ENCODE results near the gene HYAL1.

Gene HYAL1

GRCh38 chr3:50341537-50341936 is 38.2 kb upstream of the HYAL1 start:
- H3K79me2 ChIP-seq (ENCODE audit: control insufficient read depth, insufficient read depth, low read length) = peaks cover 2% of the 10 kb centered on the region
- no CpG with 5 or more reads among the region's 9 CpGs for WGBS (ENCODE audit: extremely low coverage, insufficient coverage, low lambda C conversion rate)
- H3K4me1 ChIP-seq (ENCODE audit: control insufficient read depth, low read depth, low read length) = no peaks in the 10 kb centered on the region
- DNase-seq = no peak
- no peak overlapping the region for H3K23ac ChIP-seq (ENCODE audit: low read length)
- H2BK120ac ChIP-seq (ENCODE audit: low read depth, low read length) = no peak overlapping the region
- no peak overlapping the region for H2BK15ac ChIP-seq (replicated peaks; ENCODE audit: low read depth)
- peak overlapping the region; percentile 73 for H3K9ac ChIP-seq (ENCODE audit: low read length)
- peaks cover 1% of the 10 kb centered on the region for H3K79me1 ChIP-seq (ENCODE audit: low read length)
- H3K27me3 ChIP-seq (ENCODE audit: insufficient read depth, low read length, poor library complexity) = peaks cover 10% of the 10 kb centered on the region
- no peak overlapping the region for H3K27ac ChIP-seq (ENCODE audit: low read depth, low read length)
- H3K4me2 ChIP-seq (ENCODE audit: low read length) = no peak overlapping the region
- H4K5ac ChIP-seq (ENCODE audit: low read length) = no peak overlapping the region
- no peaks in the 10 kb centered on the region for H3K36me3 ChIP-seq (ENCODE audit: control insufficient read depth, insufficient read depth, low read length)
- H2BK5ac ChIP-seq (ENCODE audit: low read length) = no peak overlapping the region
- no peak overlapping the region for H3K18ac ChIP-seq (ENCODE audit: low read length)
- H3K4me3 ChIP-seq (ENCODE audit: low read length) = no peak overlapping the region
- H4K8ac ChIP-seq (ENCODE audit: low read depth, low read length) = no peak overlapping the region
- H3K56ac ChIP-seq (ENCODE audit: low read length) = peak overlapping the region; percentile 92
- H2AK5ac ChIP-seq (ENCODE audit: low read length) = no peak overlapping the region
- H3K4ac ChIP-seq (ENCODE audit: low read depth, low read length) = no peak overlapping the region

- peaks cover 6% of the 10 kb centered on the region for H3K79me1 ChIP-seq (ENCODE audit: low read length)
- peak within 1 kb of the TSS; percentile 73 for H3K9ac ChIP-seq (ENCODE audit: low read length)
- H3K18ac ChIP-seq (ENCODE audit: low read length) = peak within 1 kb of the TSS; percentile 3
- no peak within 1 kb of the TSS for H2BK120ac ChIP-seq (ENCODE audit: low read depth, low read length)
- no peak within 1 kb of the TSS for H2AK5ac ChIP-seq (ENCODE audit: low read length)
- H3K23ac ChIP-seq (ENCODE audit: low read length) = peak within 1 kb of the TSS; percentile 45
- H3K56ac ChIP-seq (ENCODE audit: low read length) = peak within 1 kb of the TSS; percentile 92
- H3K4ac ChIP-seq (ENCODE audit: low read depth, low read length) = peak within 1 kb of the TSS; percentile 62
- DNase-seq = peak; percentile 23
- H3K4me3 ChIP-seq (ENCODE audit: low read length) = peak within 1 kb of the TSS; percentile 4
- no peak within 1 kb of the TSS for H4K8ac ChIP-seq (ENCODE audit: low read depth, low read length)
- peaks cover 10% of the 10 kb centered on the region for H3K27me3 ChIP-seq (ENCODE audit: insufficient read depth, low read length, poor library complexity)
- no peak within 1 kb of the TSS for H2BK5ac ChIP-seq (ENCODE audit: low read length)
- no CpG with 5 or more reads among the region's 85 CpGs for WGBS (ENCODE audit: extremely low coverage, insufficient coverage, low lambda C conversion rate)
- H3K79me2 ChIP-seq (ENCODE audit: control insufficient read depth, insufficient read depth, low read length) = peaks cover 11% of the 10 kb centered on the region
- H4K5ac ChIP-seq (ENCODE audit: low read length) = no peak within 1 kb of the TSS
- H3K4me2 ChIP-seq (ENCODE audit: low read length) = peak within 1 kb of the TSS; percentile 60
- H3K4me1 ChIP-seq (ENCODE audit: control insufficient read depth, low read depth, low read length) = no peaks in the 10 kb centered on the region
- no peak within 1 kb of the TSS for H2BK15ac ChIP-seq (replicated peaks; ENCODE audit: low read depth)
- no peaks in the 10 kb centered on the region for H3K36me3 ChIP-seq (ENCODE audit: control insufficient read depth, insufficient read depth, low read length)
- no peak within 1 kb of the TSS for H3K27ac ChIP-seq (ENCODE audit: low read depth, low read length)
Measured at GRCh38 chr3:50340448-50341329, 37.3 kb upstream of the HYAL1 start, which contains the start of gene RASSF1. Gene RASSF1 (minus strand): TSS chr3:50340836. CDS start chr3:50340805, 31 bp downstream.

DNA sequence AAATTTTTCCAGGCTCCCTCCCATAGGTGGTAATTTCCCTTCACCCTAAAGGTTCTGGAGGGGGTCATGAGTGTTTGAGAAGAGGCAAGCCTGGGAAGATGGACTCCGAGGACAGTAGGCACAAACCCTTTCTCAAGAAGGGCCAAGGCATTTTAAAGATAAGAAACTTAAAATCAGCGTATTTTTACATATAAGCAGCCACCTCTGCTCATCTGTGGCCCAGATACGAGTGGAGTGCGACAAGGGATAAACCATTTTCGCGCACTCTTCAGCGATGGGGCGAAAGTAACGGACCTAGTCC is 36.7 kb upstream of the HYAL1 start:
- H3K27me3 ChIP-seq (ENCODE audit: insufficient read depth, low read length, poor library complexity) = peaks cover 10% of the 10 kb centered on the region
- H3K27ac ChIP-seq (ENCODE audit: low read depth, low read length) = no peak overlapping the region
- H2AK5ac ChIP-seq (ENCODE audit: low read length) = no peak overlapping the region
- no peak overlapping the region for H2BK120ac ChIP-seq (ENCODE audit: low read depth, low read length)
- H3K36me3 ChIP-seq (ENCODE audit: control insufficient read depth, insufficient read depth, low read length) = no peaks in the 10 kb centered on the region
- H3K56ac ChIP-seq (ENCODE audit: low read length) = peak overlapping the region; percentile 92
- no peak overlapping the region for H4K5ac ChIP-seq (ENCODE audit: low read length)
- peaks cover 8% of the 10 kb centered on the region for H3K79me1 ChIP-seq (ENCODE audit: low read length)
- H2BK15ac ChIP-seq (replicated peaks; ENCODE audit: low read depth) = no peak overlapping the region
- peak overlapping the region; percentile 60 for H3K4me2 ChIP-seq (ENCODE audit: low read length)
- no peak overlapping the region for H3K4me3 ChIP-seq (ENCODE audit: low read length)
- no CpG with 5 or more reads among the region's 9 CpGs for WGBS (ENCODE audit: extremely low coverage, insufficient coverage, low lambda C conversion rate)
- peak overlapping the region; percentile 45 for H3K23ac ChIP-seq (ENCODE audit: low read length)
- DNase-seq = no peak
- H3K4ac ChIP-seq (ENCODE audit: low read depth, low read length) = no peak overlapping the region
- no peak overlapping the region for H4K8ac ChIP-seq (ENCODE audit: low read depth, low read length)
- H3K9ac ChIP-seq (ENCODE audit: low read length) = peak overlapping the region; percentile 73
- no peaks in the 10 kb centered on the region for H3K4me1 ChIP-seq (ENCODE audit: control insufficient read depth, low read depth, low read length)
- peaks cover 15% of the 10 kb centered on the region for H3K79me2 ChIP-seq (ENCODE audit: control insufficient read depth, insufficient read depth, low read length)
- no peak overlapping the region for H3K18ac ChIP-seq (ENCODE audit: low read length)
- no peak overlapping the region for H2BK5ac ChIP-seq (ENCODE audit: low read length)

- peaks cover 10% of the 10 kb centered on the region for H3K27me3 ChIP-seq (ENCODE audit: insufficient read depth, low read length, poor library complexity)
- no peak overlapping the region for H3K4me3 ChIP-seq (ENCODE audit: low read length)
- H3K9ac ChIP-seq (ENCODE audit: low read length) = peak overlapping the region; percentile 73
Measured at GRCh38 chr3:50339485-50340146, 36.2 kb upstream of the HYAL1 start.

DNA sequence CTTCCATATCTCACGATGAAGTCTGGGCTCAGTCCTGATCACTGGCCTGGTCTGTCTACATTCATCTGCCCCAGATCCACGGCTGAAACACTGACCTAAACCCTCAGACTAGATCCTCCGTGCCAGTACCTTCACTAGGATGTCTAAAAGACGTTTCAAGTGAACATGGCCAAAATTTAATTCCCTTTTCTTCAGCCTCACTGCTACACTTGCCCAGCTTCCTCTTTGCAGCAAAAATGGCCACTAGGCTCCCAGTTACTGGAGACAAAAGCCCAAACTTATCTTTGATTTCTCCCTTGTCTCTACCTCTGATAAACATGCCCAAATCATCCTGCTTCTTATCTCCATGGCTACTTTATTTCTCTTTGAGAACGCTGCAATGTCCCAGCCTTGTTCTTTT is 35.6 kb upstream of the HYAL1 start:
- H4K8ac ChIP-seq (ENCODE audit: low read depth, low read length) = no peak overlapping the region
- H2AK5ac ChIP-seq (ENCODE audit: low read length) = no peak overlapping the region
- peaks cover 12% of the 10 kb centered on the region for H3K79me1 ChIP-seq (ENCODE audit: low read length)
- no peak overlapping the region for H3K4ac ChIP-seq (ENCODE audit: low read depth, low read length)
- DNase-seq = no peak
- H3K27me3 ChIP-seq (ENCODE audit: insufficient read depth, low read length, poor library complexity) = peaks cover 10% of the 10 kb centered on the region
- no peak overlapping the region for H3K4me3 ChIP-seq (ENCODE audit: low read length)
- H3K4me2 ChIP-seq (ENCODE audit: low read length) = no peak overlapping the region
- H2BK5ac ChIP-seq (ENCODE audit: low read length) = no peak overlapping the region
- no peak overlapping the region for H2BK15ac ChIP-seq (replicated peaks; ENCODE audit: low read depth)
- H3K9ac ChIP-seq (ENCODE audit: low read length) = no peak overlapping the region
- peaks cover 20% of the 10 kb centered on the region for H3K79me2 ChIP-seq (ENCODE audit: control insufficient read depth, insufficient read depth, low read length)
- H3K27ac ChIP-seq (ENCODE audit: low read depth, low read length) = no peak overlapping the region
- peak overlapping the region; percentile 12 for H3K56ac ChIP-seq (ENCODE audit: low read length)
- no peaks in the 10 kb centered on the region for H3K36me3 ChIP-seq (ENCODE audit: control insufficient read depth, insufficient read depth, low read length)
- no CpG with 5 or more reads among the region's 5 CpGs for WGBS (ENCODE audit: extremely low coverage, insufficient coverage, low lambda C conversion rate)
- H3K4me1 ChIP-seq (ENCODE audit: control insufficient read depth, low read depth, low read length) = no peaks in the 10 kb centered on the region
- H3K18ac ChIP-seq (ENCODE audit: low read length) = no peak overlapping the region
- H2BK120ac ChIP-seq (ENCODE audit: low read depth, low read length) = no peak overlapping the region
- H3K23ac ChIP-seq (ENCODE audit: low read length) = no peak overlapping the region
- H4K5ac ChIP-seq (ENCODE audit: low read length) = no peak overlapping the region

More at GRCh38 chr3:50339485-50340146, 36.2 kb upstream of the HYAL1 start:
- Histone ChIP-seq H3K79me2 (ENCODE audit: control insufficient read depth, insufficient read depth, low read length) (peaks cover 16% of the 10 kb centered on the region), H3K4me1 (ENCODE audit: control insufficient read depth, low read depth, low read length) (no peaks in the 10 kb centered on the region), H3K4ac (ENCODE audit: low read depth, low read length) (no peak overlapping the region), H3K56ac (ENCODE audit: low read length) (no peak overlapping the region), H3K23ac (ENCODE audit: low read length) (no peak overlapping the region), H3K79me1 (ENCODE audit: low read length) (peaks cover 9% of the 10 kb centered on the region), H3K18ac (ENCODE audit: low read length) (no peak overlapping the region), H3K27ac (ENCODE audit: low read depth, low read length) (no peak overlapping the region), H2BK5ac (ENCODE audit: low read length) (no peak overlapping the region), H3K36me3 (ENCODE audit: control insufficient read depth, insufficient read depth, low read length) (no peaks in the 10 kb centered on the region), H2BK120ac (ENCODE audit: low read depth, low read length) (no peak overlapping the region), H4K5ac (ENCODE audit: low read length) (no peak overlapping the region), H3K4me2 (ENCODE audit: low read length) (no peak overlapping the region), H2BK15ac (replicated peaks; ENCODE audit: low read depth) (no peak overlapping the region), H4K8ac (ENCODE audit: low read depth, low read length) (no peak overlapping the region), H2AK5ac (ENCODE audit: low read length) (no peak overlapping the region)
- DNase-seq = no peak
- no CpG with 5 or more reads among the region's 14 CpGs for WGBS (ENCODE audit: extremely low coverage, insufficient coverage, low lambda C conversion rate)

Data from mesendoderm (in vitro differentiated cells).